GM12878 (cell line): ENCODE results near the gene NIBAN1. TPM values are rescaled to one million over a fixed set of nuclear protein-coding genes. Genes with fewer than 3 reads are reported as not detected.

Experiments
- ATF2 ChIP-seq: IDR thresholded peaks from 2 replicates; pipeline ENCODE4 v1.6.1; 2012; ENCODE audit warnings: low read length, inconsistent platforms
- ATF3 ChIP-seq: IDR thresholded peaks from 2 replicates; pipeline ENCODE4 v1.6.1; 2011; ENCODE audit warnings: low read depth, mild to moderate bottlenecking, low read length, moderate library complexity, borderline replicate concordance; ENCODE audit errors: extremely low read depth
- BCL11A ChIP-seq: IDR thresholded peaks from 2 replicates; pipeline ENCODE4 v1.6.1; 2011; ENCODE audit warnings: low read depth, low read length
- CREB1 ChIP-seq: IDR thresholded peaks from 2 replicates; pipeline ENCODE4 v1.6.1; 2012; ENCODE audit warnings: low read depth, mild to moderate bottlenecking, inconsistent platforms
- EP300 ChIP-seq, 2 experiments: fragments of 150-350 bp in 1 of 2; IDR thresholded peaks; 2 replicates each; pipeline ENCODE4 v1.6.1; 2011 to 2012; ENCODE audit warnings: low read depth in 2 of 2, low read length in 2 of 2, borderline replicate concordance in 1 of 2, improper control_type of control experiment in 1 of 2, inconsistent platforms in 1 of 2; ENCODE audit not compliant: control insufficient read depth in 1 of 2
- FOXK2 ChIP-seq: fragments of 450-650 bp; IDR thresholded peaks from 2 replicates; pipeline ENCODE4 v1.6.1; 2017; ENCODE audit warnings: mild to moderate bottlenecking, moderate library complexity
- IKZF1 ChIP-seq: fragments of 450-650 bp; conservative IDR thresholded peaks from 2 replicates; pipeline ENCODE4 v1.6.1; 2017; ENCODE audit warnings: antibody characterized with exemption, mild to moderate bottlenecking
- IKZF2 ChIP-seq, 2 experiments: fragments of 450-650 bp; IDR thresholded peaks; 2 replicates each; pipeline ENCODE4 v1.6.1; 2017; ENCODE audit warnings: mild to moderate bottlenecking in 2 of 2, moderate library complexity in 2 of 2
- MEF2B ChIP-seq: fragments of 450-650 bp; IDR thresholded peaks from 2 replicates; pipeline ENCODE4 v1.6.1; 2018; ENCODE audit warnings: mild to moderate bottlenecking, moderate library complexity; ENCODE audit not compliant: partially characterized antibody, poor library complexity, severe bottlenecking
- MTA2 ChIP-seq: fragments of 450-650 bp; IDR thresholded peaks from 2 replicates; pipeline ENCODE4 v1.6.1; 2016; ENCODE audit warnings: low read depth, mild to moderate bottlenecking, moderate library complexity
- NFYB ChIP-seq: IDR thresholded peaks from 2 replicates; pipeline ENCODE4 v1.6.1; 2011; ENCODE audit warnings: low read depth, mild to moderate bottlenecking, low read length, improper control_type of control experiment, moderate library complexity; ENCODE audit not compliant: insufficient read depth
- NR2F1 ChIP-seq: fragments of 450-650 bp; conservative IDR thresholded peaks from 2 replicates; pipeline ENCODE4 v1.6.1; 2017; ENCODE audit warnings: mild to moderate bottlenecking
- PML ChIP-seq: IDR thresholded peaks from 2 replicates; pipeline ENCODE4 v1.6.1; 2012; ENCODE audit warnings: low read length, inconsistent platforms
- POU2F2 ChIP-seq: IDR thresholded peaks from 3 replicates; pipeline ENCODE4 v1.6.1; 2011; ENCODE audit warnings: low read depth, mild to moderate bottlenecking, low read length, borderline replicate concordance
- RELA ChIP-seq: fragments of 450-650 bp; IDR thresholded peaks from 2 replicates; pipeline ENCODE4 v1.8.0; 2014; ENCODE audit warnings: borderline replicate concordance; ENCODE audit not compliant: partially characterized antibody
- RELB ChIP-seq: fragments of 450-650 bp; IDR thresholded peaks from 2 replicates; pipeline ENCODE4 v1.6.1; 2017; ENCODE audit warnings: low read depth, mild to moderate bottlenecking, moderate library complexity
- RFX5 ChIP-seq: IDR thresholded peaks from 2 replicates; pipeline ENCODE4 v1.6.1; 2011; ENCODE audit warnings: low read depth, low read length, improper control_type of control experiment
- SIN3A ChIP-seq: IDR thresholded peaks from 2 replicates; pipeline ENCODE4 v1.6.1; 2012; ENCODE audit warnings: low read depth, low read length, improper control_type of control experiment
- SREBF1 ChIP-seq: IDR thresholded peaks from 2 replicates; pipeline ENCODE4 v1.6.1; 2012; ENCODE audit warnings: mild to moderate bottlenecking, low read length
- SRF ChIP-seq, 2 experiments: IDR thresholded peaks; 2 replicates each; pipeline ENCODE4 v1.6.1; 2011; ENCODE audit warnings: low read depth in 2 of 2, low read length in 2 of 2, mild to moderate bottlenecking in 1 of 2, moderate library complexity in 1 of 2
- TAF1 ChIP-seq: IDR thresholded peaks from 2 replicates; pipeline ENCODE4 v1.6.1; 2011; ENCODE audit warnings: mild to moderate bottlenecking, low read depth, low read length, borderline replicate concordance
- TARDBP ChIP-seq: IDR thresholded peaks from 2 replicates; pipeline ENCODE4 v1.6.1; 2016; ENCODE audit warnings: borderline replicate concordance
- TCF12 ChIP-seq: IDR thresholded peaks from 2 replicates; pipeline ENCODE4 v1.6.1; 2011; ENCODE audit warnings: low read depth, mild to moderate bottlenecking, low read length
- TCF7 ChIP-seq: IDR thresholded peaks from 2 replicates; pipeline ENCODE4 v1.6.1; 2014; ENCODE audit warnings: antibody characterized with exemption, borderline replicate concordance
- WRNIP1 ChIP-seq: IDR thresholded peaks from 2 replicates; pipeline ENCODE4 v1.6.1; 2011; ENCODE audit warnings: low read depth, low read length, improper control_type of control experiment, borderline replicate concordance
- ZNF274 ChIP-seq: IDR thresholded peaks from one replicate; pipeline ENCODE4 v1.8.0; 2011; ENCODE audit not compliant: insufficient read length, insufficient read depth
- polyA plus RNA-seq, 11 experiments: library from polyadenylated mRNA; depleted of rRNA in 4 of 11; unstranded in 6 of 11; stranded (reverse) in 5 of 11; fragments of >200 nt; fragmentation: Nextera tagmentation in 4 of 11; fragmentation: Illumina TruSeq in 1 of 11; extraction: Ambion mirVana in 4 of 11; extraction: Trizol in 1 of 11; gene quantifications; 1 replicate in 1 of 11; 2 replicates in 10 of 11; pipeline versions ENCODE4 v1.2.1 to v1.2.3, GENCODE V29; 2011 to 2016; ENCODE audit warnings: inconsistent platforms in 2 of 11, missing spikeins in 2 of 11, low read depth in 1 of 11
- total RNA-seq, 4 experiments: library from RNA; depleted of rRNA in 3 of 4; stranded (reverse); fragments of >200 nt in 3 of 4; fragmentation: Illumina TruSeq in 1 of 4; extraction: Trizol in 1 of 4; gene quantifications; 2 replicates each; pipeline versions ENCODE4 v1.2.1 to v1.2.3, GENCODE V29; 2013 to 2021
- TF ChIP-seq, protein P1 (sequence below): IDR thresholded peaks from 2 replicates; pipeline ENCODE4 v1.6.1; 2011; ENCODE audit warnings: low read depth, low read length, improper control_type of control experiment, borderline replicate concordance

The NIBAN1 gene
- total and polyA plus RNA-seq, 10 of the 15 experiments (the other 5 are each of a cell fraction or from before 2014, with no cell fraction given): 11.2 to 67.8 (median 44.3) TPM

DNA sequence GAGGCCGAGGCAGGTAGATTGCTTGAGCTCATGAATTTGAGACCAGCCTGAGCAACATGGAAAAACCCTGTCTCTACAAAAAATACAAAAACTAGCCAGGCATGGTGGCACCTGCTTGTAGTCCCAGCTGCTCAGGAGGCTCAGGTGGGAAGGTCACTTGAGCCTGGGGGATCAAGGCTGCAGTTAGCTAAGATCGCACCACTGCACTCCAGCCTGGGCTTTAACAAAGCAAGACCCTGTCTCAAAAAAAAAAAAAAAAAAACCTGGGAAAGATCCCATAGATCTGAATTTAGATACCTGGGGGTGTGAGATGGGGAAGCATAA, 32.9 kb downstream of the NIBAN1 start (continued):
- peak; percentile 40; the same call in 1 of the 2 replicates for TF ChIP-seq ATF2
- no peak for TF ChIP-seq RFX5
- no peak for TF ChIP-seq MTA2
- no peak for TF ChIP-seq SREBF1
- TF ChIP-seq ATF3: no peak
- TF ChIP-seq SRF (IDR thresholded peaks at IDR 0.05; ENCODE audit: low read depth in 2 of 2, low read length in 2 of 2): no peak
- TF ChIP-seq TARDBP: no peak
- TF ChIP-seq POU2F2: no peak
- TF ChIP-seq, protein P1, sequence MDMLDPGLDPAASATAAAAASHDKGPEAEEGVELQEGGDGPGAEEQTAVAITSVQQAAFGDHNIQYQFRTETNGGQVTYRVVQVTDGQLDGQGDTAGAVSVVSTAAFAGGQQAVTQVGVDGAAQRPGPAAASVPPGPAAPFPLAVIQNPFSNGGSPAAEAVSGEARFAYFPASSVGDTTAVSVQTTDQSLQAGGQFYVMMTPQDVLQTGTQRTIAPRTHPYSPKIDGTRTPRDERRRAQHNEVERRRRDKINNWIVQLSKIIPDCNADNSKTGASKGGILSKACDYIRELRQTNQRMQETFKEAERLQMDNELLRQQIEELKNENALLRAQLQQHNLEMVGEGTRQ: no peak
- peak; percentile 75 for TF ChIP-seq TCF12
- TF ChIP-seq SIN3A: no peak
- TF ChIP-seq CREB1: no peak
- no peak for TF ChIP-seq MEF2B
- peak; percentile 41; the same call in 1 of the 2 replicates for TF ChIP-seq RELB
- peak; percentile 21; the same call in 1 of the 2 replicates for TF ChIP-seq IKZF1
- no peak for TF ChIP-seq NFYB
- TF ChIP-seq NR2F1: no peak
- TF ChIP-seq RELA: no peak
- TF ChIP-seq PML: no peak
- TF ChIP-seq IKZF2 (IDR thresholded peaks at IDR 0.05): 0 out of 4 replicates have a peak, but pooled peaks of 1 of the 2 experiments have one; percentile 14
- TF ChIP-seq WRNIP1: no peak
- no peak for TF ChIP-seq ZNF274
- no peak for TF ChIP-seq EP300 (IDR thresholded peaks at IDR 0.05; ENCODE audit: borderline replicate concordance in 1 of 2, control insufficient read depth in 1 of 2, low read depth in 2 of 2, low read length in 2 of 2)
- TF ChIP-seq TCF7: no peak
- no peak for TF ChIP-seq FOXK2
- TF ChIP-seq TAF1: no peak
- TF ChIP-seq BCL11A: no peak
